Activated CD4-positive, alpha-beta T cell treated with anti-CD3 and anti-CD28 coated beads, Interleukin-2, amount 50 U/mL, for 16 hours (primary cell): ENCODE data around the gene ACVR1.
"Not testable (repeated sequence)": the region's sequence is repeated elsewhere in the genome, so short reads cannot be mapped to it uniquely, and the experiment has no call there.

Source experiments
- DNase-seq: peaks from one replicate; pipeline ENCODE4 v3.0.0-alpha.2; 2020

The ACVR1 gene

GRCh38 chr2:157893611-157894010 is 17.5 kb upstream of the ACVR1 start:
- no peak for DNase-seq

DNA sequence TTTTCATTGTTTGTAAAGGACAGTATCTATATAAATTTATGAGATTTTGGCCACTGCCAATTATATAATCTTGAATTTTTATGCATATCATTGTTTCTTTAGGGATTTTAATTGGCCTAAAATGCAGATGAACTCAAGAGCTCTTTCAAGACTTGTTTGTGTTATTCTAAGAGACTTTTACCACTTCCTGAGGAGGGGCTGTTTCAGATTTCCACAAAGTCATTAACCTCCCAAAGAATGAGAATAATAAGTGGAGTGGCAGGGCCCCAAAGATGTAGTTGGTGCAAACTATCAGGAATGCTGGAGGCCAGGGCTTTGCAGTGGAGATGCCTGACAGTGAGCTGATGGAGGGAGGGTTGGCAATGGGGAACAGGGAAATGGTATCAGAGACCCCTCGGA is 15.5 kb upstream of the ACVR1 start:
- no peak for DNase-seq

DNA sequence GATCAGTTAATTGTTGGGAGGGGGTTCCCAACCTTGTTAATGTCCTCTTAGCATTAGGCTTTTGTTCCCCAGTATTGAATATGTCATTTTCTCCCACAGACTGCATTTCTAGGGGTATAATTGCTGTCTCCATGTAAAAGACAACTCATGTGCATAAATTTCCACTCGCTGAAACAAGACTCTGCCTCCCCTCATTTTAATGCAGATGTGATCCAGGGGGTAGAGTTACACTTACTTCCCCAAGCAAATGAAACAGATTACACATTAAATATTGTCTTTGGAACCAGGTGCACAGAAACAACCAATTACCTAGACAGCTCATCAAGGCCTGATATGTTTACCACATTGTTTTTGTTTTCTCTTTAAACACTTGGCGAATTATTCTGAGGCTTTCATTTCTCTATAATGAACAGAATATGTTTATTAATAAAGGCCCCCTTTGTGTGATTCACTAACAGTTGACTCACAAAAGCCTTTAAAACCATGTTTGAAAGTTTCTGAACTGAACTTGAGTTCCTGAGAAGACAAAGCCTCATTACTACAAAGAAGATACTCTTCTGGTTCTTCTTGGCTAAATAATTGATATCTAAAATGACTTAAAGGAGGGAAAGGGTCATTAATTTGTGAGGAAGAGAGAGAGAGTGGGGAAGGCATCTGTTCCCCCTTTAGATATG is 15.0 kb upstream of the ACVR1 start:
- DNase-seq = no peak

DNA sequence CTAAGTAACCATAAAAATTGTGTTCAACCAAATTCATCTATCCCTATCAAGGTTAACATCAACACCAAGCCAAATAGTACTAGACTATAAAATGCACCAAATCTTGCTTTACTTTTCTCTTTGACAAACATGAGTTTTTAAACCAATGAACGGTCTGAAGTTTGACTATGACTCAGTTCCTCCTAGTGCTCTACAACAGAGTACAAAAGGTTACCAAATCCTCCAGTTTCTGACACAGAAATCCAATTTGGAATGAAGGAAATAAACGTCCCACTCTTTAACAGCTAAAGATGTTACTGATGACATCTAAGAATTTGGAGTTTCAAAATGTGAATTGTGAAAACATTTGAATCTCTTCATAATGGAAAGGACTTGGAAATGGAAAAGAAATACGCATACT is 11.8 kb upstream of the ACVR1 start:
- no peak for DNase-seq

- DNase-seq = not testable (repeated sequence)
Measured at GRCh38 chr2:157884533-157884932, 8.4 kb upstream of the ACVR1 start.

- DNase-seq = no peak
Measured at GRCh38 chr2:157880927-157881326, 4.8 kb upstream of the ACVR1 start.

DNA sequence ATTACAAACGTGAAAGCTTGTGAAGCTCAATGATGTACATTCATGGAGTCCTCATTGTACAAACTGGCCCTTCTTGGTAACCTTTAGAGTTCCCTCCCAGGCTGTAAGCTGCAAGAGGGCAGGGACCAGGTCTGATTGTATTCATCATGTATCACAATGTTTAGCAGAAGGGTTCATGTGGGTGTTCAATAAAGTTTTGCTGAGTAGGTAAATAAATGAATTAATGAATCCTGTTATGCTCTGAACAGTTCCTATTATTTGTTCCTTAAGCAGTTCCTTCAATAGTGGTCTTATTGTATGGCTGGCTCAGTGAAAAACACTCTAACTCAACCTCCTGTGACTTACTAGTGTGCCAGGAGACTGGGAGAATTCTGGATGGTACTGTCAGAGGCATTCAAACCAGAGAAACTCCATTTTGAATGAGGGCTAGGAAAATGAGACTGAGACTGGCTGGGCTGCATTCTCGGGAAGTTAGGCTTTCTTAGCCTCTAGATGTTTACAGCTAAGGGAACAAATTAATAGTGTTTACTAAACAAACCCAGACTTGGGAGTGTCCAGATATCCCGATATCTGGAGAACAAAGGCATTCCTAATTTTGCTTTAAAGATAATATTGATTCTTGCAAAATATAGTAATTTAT is 1.8 kb upstream of the ACVR1 start:
- no peak for DNase-seq

DNA sequence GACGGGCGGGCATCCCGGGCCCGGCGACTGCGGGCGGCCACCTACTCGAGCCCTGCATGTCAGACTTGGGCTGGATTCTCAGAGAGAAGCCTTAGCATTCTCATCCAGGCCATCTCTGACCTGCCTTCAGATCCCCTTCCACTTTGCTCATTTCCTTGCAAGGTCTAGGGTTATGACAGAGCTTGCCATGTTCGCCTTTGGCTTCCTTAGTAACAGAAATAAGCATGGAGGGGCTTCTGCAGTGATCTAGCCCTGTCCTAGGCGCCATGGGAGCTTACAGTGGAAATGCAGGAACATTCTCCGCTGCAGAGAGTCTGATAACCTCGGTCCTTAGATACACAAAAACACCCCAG is 632 bp upstream of the ACVR1 start:
- no peak for DNase-seq

DNA sequence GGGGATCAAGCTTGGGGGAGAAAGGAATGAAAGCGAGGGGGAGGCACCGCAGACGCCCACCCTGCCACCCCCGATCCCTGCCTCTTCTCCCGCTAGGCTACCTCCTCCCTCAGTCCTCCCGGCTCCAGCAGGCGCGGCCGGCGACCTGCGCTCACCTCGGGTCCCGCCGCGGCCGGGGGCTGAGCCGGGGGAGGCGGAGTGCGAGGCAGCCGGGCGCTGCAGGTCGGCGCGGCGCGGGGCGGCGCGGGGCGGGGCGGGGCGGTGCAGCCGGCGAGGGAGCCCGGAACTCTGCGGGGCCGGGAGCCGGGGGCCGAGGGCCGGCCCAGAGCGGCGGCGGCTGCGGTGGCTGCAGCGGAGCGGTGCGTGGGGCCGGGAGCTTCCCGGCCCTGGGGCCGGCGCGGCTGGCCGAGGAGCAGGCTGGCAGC is 477 bp downstream of the ACVR1 start:
- no peak for DNase-seq

GRCh38 chr2:157874997-157875640 is 1.0 kb downstream of the ACVR1 start:
- no peak for DNase-seq

GRCh38 chr2:157874348-157874747 is 1.8 kb downstream of the ACVR1 start:
- no peak for DNase-seq

GRCh38 chr2:157872791-157873190 is 3.3 kb downstream of the ACVR1 start:
- no peak for DNase-seq

DNA sequence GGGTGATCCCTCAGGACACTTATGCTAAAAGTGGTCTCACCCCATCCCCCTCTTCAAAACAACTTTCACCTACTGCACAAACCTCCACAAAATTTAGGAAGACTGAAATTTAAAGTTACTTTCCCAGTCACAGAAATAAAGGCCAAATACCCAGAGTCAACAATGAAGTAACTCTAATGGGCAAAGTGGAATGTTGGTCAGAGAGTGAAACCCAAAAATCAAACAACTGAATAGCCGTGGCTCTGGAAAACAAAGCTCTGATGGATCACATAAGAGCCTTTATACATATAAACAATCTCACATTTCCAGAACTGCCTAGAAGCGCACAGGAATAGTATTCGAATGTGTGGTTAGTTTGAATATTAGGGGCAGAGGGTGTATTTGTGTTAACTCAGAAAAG is 4.7 kb downstream of the ACVR1 start:
- DNase-seq = no peak

GRCh38 chr2:157868993-157869392 is 7.1 kb downstream of the ACVR1 start:
- peak; percentile 20 for DNase-seq

GRCh38 chr2:157867703-157868102 is 8.4 kb downstream of the ACVR1 start:
- no peak for DNase-seq

- DNase-seq = no peak
Measured at GRCh38 chr2:157866666-157867642, 9.2 kb downstream of the ACVR1 start.

- no peak for DNase-seq
Measured at GRCh38 chr2:157866202-157866601, 9.9 kb downstream of the ACVR1 start.

GRCh38 chr2:157864857-157865430 is 11.2 kb downstream of the ACVR1 start:
- peak; percentile 71 for DNase-seq

DNA sequence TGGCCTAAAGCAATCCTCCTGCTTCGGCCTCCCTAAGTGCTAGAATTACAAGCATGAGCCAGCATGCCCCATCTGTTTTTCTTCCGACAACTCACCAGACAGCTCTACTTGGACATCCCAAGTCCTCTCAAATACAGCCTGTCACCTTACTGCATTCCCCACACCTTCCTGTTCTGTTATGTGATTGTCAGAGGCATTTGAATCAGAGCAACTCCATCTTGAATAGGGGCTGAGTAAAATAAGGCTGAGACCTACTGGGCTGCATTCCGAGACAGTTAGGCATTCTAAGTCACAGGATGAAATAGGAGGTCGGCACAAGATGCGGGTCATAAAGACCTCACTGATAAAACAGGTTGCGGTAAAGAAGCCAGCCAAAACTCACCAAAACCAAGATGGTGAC is 17.3 kb downstream of the ACVR1 start:
- no peak for DNase-seq

DNA sequence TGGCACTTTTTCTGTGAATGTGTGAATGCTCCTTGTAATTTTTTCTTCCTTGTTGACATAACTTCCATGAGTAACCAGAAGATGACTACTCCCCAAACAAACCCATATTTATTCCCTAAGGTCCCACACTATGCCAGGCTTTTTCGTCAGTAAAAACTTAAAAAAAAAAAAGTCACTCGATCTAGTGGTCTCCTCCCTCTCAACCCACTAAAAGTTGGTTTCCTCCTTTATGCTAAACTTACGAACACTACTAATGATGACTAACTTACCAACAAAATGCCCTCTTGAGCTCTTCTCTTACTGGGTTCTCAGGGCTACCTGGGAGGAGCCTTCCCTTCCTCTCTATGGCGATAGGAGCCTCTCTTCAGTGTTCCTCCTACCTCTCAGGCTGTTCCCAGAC is 18.2 kb downstream of the ACVR1 start:
- DNase-seq = no peak

GRCh38 chr2:157856187-157856515 is 20.0 kb downstream of the ACVR1 start:
- DNase-seq = no peak

- DNase-seq = no peak
Measured at GRCh38 chr2:157853820-157854219, 22.3 kb downstream of the ACVR1 start.

DNA sequence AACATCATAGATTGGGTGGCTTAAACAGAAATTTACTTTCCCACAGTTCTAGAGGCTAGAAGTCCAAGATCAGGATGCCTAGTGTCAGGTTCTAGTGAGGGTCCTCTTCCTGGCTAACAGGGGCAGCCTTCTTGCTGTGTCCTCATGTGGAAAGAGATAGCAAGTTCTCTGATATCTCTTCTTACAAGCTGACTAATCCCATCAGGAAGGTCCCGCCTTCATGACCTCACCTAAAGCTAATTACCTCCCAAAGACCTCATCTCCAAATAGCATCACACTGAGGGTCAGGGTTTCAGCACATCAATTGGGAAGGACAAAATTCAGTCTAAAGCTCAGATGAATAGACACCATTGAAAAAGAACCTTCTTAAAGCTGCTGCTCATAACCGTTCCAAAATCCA is 22.9 kb downstream of the ACVR1 start:
- DNase-seq = no peak
